Effector CD8-positive, alpha-beta T cell (primary cell): ENCODE measurements around the gene RBMS3.
"Not testable (repeated sequence)": the region's sequence is repeated elsewhere in the genome, so short reads cannot be mapped to it uniquely, and the experiment has no call there.

Source experiments
- DNase-seq: peaks from one replicate; lab custom pipeline; 2025; lab: John Stamatoyannopoulos, UW

RBMS3 gene

DNA sequence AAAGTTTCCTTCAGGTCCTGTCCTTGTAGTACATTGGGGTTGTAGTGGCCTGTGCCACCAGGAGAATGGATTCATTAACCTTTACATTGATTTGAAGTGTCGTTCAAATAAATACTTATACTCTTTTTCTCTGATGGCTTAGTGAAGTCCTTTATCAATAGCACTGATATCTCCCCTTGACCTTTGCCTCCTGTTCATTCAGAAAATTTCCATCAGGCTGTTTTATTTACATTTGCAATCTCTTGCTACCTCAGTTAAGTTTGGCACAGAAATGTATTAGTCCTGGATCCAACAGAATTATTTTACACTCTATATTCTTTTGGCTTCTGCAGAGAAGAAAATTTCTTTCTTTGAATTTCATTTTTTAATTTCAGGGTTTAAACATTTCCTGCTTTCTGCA, 497.0 kb downstream of the RBMS3 start:
- no peak for DNase-seq

DNA sequence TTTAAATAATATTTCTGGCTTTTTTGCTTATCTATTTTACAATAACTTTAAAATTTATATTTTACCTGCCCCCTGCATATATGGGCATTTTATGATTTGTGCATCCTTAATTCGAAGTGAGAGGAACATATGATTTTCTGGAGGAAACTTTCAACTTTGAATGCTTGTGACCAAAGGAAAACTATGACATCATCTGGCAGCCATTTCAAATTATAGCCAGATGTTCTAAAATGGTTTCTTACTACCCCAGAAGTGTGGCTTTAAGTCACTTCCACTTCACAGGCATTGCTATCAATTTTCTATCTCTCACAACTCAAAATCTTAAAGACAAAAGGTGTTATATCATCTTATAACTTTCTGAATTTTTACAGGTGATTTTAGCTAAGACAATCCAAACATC, 508.8 kb downstream of the RBMS3 start:
- no peak for DNase-seq

DNA sequence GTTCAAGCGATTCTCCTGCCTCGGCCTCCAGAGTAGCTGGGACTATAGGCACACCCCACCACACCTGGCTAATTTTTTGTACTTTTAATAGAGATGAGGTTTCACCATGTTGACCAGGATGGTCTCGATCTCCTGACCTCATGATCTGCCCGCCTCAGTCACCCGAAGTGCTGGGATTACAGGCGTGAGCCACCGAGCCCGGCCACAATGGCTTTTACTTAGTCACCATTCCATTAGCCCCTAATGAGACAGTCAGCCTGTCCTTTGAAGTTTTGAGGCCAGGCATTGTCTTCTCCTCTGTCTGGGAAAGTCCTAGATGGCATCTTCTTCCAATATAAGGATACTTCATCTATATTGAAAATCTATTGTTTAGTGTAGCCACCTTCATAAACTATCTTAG, 515.9 kb downstream of the RBMS3 start:
- DNase-seq: no peak

DNA sequence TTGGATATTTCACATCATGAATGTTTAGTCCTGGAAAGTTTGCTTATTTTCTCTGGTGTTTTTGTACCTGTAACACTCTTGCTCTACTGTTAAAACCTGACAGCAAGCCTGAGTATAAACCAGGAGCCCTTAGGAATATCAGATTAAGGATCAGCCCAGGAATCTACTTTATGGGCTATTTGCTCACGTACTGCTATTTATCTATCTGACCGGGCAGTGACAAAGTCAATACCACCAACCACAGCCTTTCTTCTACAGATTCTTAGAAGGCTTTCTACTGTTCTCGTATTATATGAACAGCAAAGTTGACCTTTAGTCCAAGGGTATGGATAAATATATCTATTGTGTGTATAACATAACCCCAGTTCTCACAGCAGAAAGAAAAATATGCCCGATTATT, 521.2 kb downstream of the RBMS3 start:
- DNase-seq: no peak

DNA sequence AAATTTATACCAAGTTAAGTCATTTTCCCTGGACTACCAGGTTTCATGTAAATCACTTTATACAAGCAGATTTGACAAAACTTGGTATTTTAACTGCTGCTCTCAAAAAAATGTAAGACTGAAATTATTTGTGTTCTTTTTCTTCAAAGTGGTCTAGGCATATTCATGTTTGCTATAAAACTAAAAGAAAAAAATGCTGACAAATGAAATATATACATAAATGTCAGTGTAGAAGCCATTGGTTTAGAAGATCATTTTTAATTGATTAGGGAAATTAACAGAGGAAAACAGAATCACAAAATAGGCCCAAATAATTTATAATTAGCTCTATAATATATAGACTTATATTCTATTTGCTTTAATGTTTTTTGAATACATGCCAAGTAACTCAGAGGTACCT, 523.2 kb downstream of the RBMS3 start:
- DNase-seq: no peak

DNA sequence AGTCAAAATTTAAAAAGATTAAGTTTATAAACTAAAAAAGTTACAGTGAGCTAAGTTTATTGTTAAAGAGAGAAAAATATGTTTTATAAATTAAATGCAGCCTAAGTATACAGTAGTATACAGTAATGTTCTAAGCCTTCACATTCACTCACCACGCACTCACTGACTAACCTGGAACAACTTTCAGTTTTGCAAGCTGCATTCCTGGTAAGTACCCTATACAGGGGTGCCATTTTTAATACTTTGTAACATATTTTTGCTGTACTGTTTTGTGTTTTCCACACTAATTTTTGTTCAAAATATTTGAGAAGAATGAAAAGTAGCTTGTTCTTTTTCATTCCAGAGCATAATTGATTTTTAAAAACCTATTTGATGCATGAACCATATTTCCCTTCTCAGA, 524.9 kb downstream of the RBMS3 start:
- no peak for DNase-seq

DNA sequence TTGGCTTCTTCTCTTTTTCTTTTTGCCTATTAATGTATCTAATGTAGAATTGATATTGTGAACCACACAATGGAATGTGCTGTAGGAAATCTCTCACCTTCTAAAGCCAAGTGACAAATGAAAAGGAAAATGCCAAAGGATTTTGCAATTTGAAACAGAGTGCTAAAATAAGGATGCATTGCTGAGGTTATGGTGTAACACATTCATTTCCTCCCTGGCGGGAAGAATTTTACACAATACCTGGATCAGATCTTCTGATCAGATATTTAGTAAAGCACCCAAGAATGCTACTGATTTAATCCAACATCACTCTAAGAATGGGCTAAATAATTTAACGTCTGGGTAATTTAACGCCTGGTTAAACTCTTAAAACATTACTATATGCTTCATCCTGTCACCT, 527.5 kb downstream of the RBMS3 start:
- DNase-seq: not testable (repeated sequence)

DNA sequence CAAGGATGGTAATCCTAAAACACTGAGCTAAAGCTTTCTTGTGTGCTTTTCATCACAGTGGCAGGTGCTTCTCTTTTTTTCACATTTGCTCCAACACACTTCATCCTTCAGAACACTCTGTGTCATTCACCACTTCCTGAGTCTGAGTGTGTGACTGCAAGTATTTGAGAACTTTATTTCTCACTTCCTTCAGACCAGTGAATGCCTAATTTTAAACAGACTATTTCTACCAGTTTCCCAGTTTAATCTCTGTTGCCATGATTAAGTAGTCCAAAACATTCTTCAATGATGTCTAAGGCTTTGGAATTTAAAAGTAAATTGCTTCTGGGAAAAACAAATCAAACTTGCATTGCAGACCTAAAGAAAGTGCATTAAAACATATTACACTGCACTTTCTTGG, 541.2 kb downstream of the RBMS3 start:
- no peak for DNase-seq

DNA sequence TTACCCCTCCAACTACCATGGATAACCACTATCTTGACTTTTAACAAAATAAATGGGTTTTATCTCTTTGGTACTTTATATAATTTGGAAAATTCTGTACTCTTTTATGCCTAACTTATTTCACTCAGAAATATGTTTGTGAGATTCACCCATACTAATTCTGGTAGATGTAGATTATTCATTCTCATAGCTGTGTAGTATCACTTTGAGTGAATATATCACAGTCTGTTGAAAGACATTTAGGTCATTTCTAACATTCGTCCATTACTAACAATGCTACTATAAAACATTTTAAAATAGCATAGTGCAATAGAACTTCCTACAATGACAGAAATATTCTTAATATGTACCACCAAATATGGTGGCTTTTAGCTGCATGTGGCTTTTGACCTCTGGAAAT, 542.4 kb downstream of the RBMS3 start:
- no peak for DNase-seq

DNA sequence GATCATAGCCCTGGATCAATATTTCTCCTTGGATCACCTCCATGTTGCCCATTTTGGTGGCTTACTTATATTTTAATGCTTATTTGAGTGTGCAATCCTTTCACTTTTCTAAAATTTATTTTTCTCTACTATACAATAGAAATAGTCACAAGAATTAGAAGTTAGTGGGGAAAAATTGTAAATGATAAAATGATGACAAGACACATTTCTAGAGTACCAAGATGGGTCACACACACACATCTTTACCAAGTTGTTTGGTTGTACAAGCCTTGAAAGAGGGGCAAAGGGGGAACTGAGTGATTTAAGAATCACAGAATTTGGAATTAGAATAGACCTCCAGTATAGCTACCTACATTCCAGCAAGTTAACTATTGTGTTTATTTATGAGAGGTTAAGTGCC, 545.8 kb downstream of the RBMS3 start:
- DNase-seq: no peak

DNA sequence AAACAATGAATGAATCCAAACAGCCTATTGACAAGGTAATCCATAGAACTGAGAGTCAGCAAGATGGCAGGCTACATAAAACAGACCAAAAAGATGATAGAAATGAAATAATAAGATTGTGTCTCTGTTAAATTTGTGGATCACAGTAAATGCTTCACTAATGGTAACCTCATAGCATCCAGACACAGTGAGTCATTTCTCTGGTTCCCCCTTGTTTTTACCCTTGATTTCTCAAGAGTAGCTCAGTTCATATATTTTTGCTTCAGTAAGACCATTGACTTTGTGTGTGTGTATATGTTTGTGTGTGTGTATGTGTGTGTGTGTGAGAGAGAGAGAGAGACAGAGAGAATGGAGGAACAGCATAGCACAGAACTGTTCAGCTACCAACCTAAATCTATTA, 546.9 kb downstream of the RBMS3 start:
- DNase-seq: no peak

DNA sequence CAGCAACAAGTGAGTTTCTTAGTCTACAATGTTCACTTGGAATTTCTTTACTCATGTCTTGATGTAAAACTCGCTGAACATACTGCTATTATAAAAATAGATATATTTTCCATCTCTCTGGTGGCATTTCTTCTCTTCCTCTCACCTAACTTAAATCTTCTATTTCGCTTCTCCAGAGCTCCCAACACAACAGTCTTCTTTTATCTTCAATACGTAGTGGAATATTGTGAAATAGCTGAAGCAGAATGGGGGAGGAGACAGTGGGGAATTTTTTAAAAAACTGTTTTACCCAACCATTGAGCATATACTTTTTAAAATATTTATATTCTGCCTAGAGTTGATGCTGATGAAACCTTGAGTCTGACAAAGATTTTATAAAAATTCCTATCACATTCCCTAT, 548.5 kb downstream of the RBMS3 start:
- DNase-seq: no peak

DNA sequence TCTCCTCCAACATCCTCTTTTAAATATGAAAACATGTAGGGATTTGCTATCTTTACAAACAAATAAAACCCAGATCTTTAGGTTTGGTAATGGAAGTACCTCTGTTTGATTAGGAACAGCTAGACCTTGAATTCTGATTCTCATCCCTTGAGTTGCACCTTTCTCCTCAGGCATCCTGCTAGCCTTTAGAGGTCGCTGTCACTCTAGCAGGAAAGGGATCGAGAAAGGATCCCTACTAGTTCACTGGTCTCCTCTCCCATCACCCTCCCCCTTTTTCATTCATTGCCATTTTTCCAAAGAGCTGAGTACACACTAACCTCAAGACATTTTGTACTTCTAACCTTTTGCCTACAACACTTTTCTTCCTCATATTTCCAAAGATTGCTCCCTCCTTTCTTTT, 569.8 kb downstream of the RBMS3 start:
- DNase-seq: no peak

DNA sequence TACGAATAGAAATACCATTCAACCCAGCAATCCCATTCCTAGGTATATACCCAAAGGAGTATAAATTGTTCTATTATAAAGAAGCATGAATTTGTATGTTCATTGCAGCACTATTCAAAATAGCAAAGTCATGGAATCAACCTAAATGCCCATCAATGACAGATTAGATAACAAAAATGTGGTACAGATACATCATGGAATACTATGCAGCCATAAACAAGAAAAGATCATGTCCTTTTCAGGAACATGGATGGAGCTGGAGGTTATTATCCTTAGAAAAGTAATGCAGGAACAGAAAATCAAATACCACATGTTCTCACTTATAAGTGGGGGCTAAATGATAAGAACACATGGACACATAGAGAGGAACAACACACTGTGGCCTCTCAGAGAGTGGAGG, 571.9 kb downstream of the RBMS3 start:
- DNase-seq: no peak

DNA sequence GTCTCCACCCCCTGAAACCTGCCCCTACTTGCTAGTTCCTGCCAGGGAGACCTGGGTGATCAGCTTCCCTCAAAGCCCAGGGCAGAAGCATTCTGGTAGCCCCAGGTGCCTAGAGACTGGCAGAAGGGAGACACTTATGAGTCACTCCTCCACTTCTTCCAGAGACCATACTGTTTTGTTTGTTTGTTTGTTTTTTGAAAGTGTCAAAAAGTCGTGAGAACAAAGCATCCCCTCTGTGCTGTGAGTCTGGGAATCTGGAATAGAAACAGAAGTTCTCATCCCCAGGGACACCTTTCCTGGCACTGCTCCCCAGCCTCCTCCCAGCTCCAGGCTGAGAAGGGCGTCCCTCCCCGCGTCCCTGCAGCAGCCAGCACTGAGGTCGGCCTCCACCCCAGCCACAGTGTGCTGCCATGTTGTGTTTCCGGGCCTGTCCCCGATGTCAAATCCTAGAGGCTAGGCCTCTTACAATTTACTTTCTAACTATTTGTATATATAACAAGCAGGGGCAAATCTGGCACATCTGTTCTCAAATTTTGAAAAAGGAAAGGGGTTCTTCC, 573.0 kb downstream of the RBMS3 start:
- DNase-seq: no peak

DNA sequence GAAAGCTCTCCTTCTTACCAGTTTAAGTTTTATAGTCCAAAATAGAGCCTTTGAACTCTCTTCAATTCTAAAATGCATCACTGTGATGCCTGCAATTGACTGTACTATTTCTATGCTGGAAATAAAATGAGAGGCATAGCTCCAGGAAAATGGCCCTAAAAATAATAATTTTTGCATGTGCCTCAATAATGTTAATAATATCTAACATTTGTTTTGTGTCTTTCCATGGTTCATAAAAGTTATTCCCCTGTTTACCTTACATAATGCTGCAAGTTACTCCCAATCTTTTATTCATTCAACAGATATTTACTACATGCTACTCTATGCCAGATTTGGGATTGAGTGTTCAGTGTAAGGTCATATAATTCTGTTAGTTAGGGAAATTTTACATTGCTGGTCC, 574.0 kb downstream of the RBMS3 start:
- DNase-seq: no peak

DNA sequence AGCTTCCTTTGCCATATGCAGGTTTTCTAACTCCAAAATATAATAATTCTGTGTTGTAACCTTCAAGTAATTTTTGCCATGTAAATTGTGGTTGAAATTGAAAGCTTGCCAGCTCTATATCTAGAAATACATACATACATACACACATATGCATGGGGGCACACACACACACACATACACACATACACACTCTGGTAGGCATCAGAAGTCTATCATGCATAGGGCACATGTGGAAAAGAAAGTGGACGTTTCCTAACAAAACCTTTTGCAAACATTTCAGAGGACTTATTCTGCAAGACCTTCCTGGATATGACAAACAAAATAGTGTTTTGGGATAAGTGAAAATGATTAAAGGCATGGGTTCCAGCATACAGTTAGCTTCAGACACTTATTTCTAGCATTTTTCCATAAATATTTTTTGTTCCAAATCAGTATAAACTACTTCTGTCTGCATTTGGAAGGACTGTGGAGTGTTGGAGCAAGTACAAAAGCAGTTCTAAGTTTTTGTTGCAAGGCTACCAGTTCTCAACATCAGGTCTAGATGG, 578.9 kb downstream of the RBMS3 start:
- no peak for DNase-seq

DNA sequence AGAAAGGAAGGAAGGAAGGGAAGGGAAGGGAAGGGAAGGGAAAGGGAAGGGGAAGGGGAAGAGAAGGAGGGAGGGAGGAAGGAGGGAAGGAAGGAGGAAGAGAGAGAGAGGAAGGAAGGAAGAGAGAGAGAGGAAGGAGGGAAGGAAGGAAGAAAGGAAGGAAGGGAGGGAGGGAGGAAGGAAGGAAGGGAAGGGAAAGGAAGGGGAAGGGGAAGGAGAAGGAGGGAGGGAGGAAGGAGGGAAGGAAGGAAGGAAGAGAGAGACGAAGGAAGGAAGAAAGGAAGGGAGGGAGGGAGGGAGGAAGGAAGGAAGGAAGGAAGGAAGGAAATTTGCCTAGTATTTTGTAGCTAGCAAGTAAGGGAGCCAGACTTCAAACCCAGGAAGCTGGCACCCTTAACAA, 583.9 kb downstream of the RBMS3 start:
- no peak for DNase-seq

DNA sequence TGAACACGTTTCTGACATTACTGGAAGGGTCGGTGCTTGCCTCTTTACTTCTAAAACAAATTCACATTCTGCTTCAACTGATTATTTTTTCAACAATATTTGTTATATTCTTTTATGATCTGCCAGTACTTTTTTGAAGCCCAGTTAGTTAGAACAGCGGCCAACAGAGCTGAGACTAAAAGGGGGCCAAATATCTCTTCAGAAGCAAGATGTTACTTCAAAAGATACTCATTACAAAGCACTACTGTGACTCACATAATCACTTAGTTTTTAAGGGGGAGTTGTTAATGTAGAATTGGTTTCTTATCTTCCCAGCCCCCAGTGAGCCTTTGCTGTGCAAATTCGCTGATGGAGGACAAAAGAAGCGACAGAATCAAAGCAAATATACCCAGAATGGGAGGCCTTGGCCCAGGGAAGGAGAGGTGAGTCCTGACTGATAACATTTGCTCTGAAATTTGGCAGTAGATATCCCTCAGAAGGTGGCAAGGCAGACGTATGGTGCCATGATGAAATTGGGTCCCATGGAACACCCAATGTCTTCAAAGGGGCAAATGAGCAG, 587.8 kb downstream of the RBMS3 start:
- no peak for DNase-seq

DNA sequence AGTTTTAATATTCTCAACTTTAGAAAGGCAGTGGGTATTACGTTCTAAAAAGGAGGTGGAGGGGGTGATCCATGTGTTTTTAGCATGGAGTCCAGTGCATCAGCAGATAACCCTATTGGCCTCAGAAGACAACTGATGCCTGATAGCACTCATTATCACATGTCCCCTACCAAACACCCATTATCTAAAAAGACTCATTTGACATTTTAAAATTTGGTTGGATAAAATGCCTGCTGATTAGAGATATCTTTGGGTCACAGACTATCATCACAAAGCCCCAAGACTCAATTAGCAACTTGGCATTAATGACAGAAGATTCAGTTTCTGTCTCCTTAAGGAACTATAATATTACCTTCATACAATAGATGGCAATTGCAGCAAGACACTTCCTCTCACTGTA, 589.3 kb downstream of the RBMS3 start:
- DNase-seq: no peak

DNA sequence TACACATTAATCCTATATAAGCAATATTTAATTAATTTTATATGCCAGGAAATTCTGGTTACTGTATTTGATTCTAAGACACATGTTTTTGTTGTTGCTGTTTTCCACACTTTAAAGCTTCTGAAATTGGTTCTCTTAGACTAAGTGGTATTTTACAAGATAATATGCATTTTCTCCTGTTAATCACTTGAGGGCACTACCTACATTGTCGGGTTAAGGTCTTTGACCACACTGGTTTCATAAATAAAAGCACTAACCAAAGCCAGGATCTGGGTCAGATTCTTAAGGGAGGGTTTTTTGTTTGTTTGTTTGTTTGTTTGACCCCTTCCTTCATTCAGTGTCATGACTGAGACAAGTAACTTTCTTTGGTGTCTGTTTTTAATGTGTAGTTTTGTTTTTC, 590.2 kb downstream of the RBMS3 start:
- no peak for DNase-seq

DNA sequence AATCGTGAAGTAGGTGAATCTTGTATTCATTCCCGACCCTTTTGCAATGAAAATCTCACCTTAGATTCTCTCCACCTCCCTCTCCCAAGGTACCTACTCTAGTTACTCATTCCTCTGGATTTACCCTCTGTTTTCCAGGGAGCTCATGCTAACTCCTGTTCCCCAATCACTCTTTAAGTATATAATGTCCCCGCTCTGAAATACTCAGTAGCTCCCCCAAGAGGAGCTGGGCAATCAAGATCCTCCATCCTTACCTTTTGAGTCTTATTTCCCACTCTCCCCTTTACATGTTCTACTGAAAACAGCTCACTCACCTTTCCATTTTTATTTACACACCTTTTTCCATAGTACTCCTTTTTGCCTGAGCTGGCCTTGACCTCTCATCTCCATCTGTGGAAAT, 599.9 kb downstream of the RBMS3 start:
- DNase-seq: no peak

DNA sequence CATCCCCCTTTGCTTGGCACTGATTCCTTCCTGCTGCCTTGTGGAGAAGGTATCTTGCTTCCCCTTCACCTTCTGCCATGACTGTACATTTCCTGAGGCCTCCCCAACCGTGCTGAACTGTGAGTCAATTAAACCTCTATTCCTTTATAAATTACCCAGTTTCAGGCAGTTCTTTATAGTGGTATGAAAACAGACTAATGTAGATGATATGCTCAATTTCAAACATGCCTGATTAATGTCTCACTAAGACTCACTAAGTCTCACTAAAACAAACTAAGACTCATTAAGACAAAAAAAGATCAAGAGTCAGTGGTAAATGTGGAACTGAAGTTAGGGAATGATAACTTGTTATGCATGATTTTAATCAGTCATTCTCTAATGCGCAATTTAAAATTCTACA, 606.6 kb downstream of the RBMS3 start:
- no peak for DNase-seq

DNA sequence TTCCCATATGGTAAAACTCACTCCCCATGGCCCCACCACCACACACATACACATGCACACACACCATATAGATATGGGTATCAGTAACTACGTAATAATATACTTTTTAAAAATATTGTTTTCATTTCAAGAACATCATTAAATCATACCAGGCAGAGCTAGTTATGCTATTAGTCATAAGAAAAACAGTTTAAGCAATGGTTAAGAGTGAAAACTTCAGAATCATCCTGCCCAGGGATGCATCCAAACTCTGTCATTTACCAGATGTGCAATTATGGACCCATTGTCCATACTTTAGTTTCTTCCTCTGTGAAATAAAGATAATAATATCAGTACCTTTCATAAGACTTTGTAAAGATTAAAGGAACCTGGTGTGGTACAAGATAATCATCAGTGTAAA, 608.3 kb downstream of the RBMS3 start:
- no peak for DNase-seq
